ENCODE results near the gene RGL1.
"Not testable (repeated sequence)": the region's sequence is repeated elsewhere in the genome, so short reads cannot be mapped to it uniquely, and the experiment has no call there.

DNA sequence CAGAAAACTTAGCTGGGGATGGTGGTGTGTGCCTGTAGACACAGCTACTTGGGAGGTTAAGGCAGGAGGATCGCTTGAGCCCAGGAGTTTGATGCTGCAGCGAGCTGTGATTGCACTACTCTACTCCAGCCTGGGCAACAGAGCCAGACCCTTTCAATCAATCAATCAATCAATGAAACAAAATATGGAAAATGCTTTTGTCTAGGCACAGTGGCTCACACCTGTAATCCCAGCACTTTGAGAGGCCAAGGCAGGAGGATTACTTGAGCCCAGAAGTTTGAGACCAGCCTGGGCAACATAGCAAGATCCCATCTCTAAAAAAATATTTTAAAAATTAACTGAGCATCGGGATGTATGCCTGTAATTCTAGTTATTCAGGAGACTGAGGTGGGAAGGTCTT is 19.0 kb upstream of the RGL1 start:
- TF ChIP-seq, protein P1, sequence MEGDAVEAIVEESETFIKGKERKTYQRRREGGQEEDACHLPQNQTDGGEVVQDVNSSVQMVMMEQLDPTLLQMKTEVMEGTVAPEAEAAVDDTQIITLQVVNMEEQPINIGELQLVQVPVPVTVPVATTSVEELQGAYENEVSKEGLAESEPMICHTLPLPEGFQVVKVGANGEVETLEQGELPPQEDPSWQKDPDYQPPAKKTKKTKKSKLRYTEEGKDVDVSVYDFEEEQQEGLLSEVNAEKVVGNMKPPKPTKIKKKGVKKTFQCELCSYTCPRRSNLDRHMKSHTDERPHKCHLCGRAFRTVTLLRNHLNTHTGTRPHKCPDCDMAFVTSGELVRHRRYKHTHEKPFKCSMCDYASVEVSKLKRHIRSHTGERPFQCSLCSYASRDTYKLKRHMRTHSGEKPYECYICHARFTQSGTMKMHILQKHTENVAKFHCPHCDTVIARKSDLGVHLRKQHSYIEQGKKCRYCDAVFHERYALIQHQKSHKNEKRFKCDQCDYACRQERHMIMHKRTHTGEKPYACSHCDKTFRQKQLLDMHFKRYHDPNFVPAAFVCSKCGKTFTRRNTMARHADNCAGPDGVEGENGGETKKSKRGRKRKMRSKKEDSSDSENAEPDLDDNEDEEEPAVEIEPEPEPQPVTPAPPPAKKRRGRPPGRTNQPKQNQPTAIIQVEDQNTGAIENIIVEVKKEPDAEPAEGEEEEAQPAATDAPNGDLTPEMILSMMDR (conservative IDR thresholded peaks at IDR 0.05; ENCODE audit: low read depth, low read length): not testable (repeated sequence)
- TF ChIP-seq EZH2phosphoT487 (IDR thresholded peaks at IDR 0.05; ENCODE audit: borderline replicate concordance, low read length): not testable (repeated sequence)

All from PC-3 (cell line).